ENCODE data around the gene MARK1.

The MARK1 gene

GRCh38 chr1:220527908-220528678 is at the start of gene MARK1:
MARK1 (plus strand) TSS chr1:220528136; CDS start chr1:220528823, 687 bp downstream.
- no peak for DNase-seq

- no peak for DNase-seq
Measured at GRCh38 chr1:220483700-220484099, 44.2 kb upstream of the MARK1 start.

- DNase-seq: no peak
Measured at GRCh38 chr1:220484135-220484534, 43.8 kb upstream of the MARK1 start.

GRCh38 chr1:220485131-220485530 is 42.8 kb upstream of the MARK1 start:
- DNase-seq: no peak

- no peak for DNase-seq
Measured at GRCh38 chr1:220485791-220486190, 42.1 kb upstream of the MARK1 start.

GRCh38 chr1:220487297-220487820 is 40.6 kb upstream of the MARK1 start:
- DNase-seq: no peak

- no peak for DNase-seq
Measured at GRCh38 chr1:220491891-220492290, 36.0 kb upstream of the MARK1 start.

GRCh38 chr1:220497220-220497947 is 30.6 kb upstream of the MARK1 start:
- DNase-seq: no peak

- no peak for DNase-seq
Measured at GRCh38 chr1:220498188-220498587, 29.7 kb upstream of the MARK1 start.

- DNase-seq: no peak
Measured at GRCh38 chr1:220500372-220500771, 27.6 kb upstream of the MARK1 start.

- no peak for DNase-seq
Measured at GRCh38 chr1:220504329-220504728, 23.6 kb upstream of the MARK1 start.

- DNase-seq: no peak
Measured at GRCh38 chr1:220507085-220507484, 20.9 kb upstream of the MARK1 start.

GRCh38 chr1:220511179-220511578 is 16.8 kb upstream of the MARK1 start:
- no peak for DNase-seq

GRCh38 chr1:220511785-220512184 is 16.2 kb upstream of the MARK1 start:
- no peak for DNase-seq

GRCh38 chr1:220513834-220514233 is 14.1 kb upstream of the MARK1 start:
- no peak for DNase-seq

GRCh38 chr1:220514256-220514655 is 13.7 kb upstream of the MARK1 start:
- DNase-seq: no peak

GRCh38 chr1:220516014-220516721 is 11.8 kb upstream of the MARK1 start:
- DNase-seq: no peak

GRCh38 chr1:220516722-220517042 is 11.3 kb upstream of the MARK1 start:
- DNase-seq: no peak

GRCh38 chr1:220521778-220522177 is 6.2 kb upstream of the MARK1 start:
- no peak for DNase-seq

- no peak for DNase-seq
Measured at GRCh38 chr1:220526294-220526693, 1.6 kb upstream of the MARK1 start.

GRCh38 chr1:220527279-220527907 is 543 bp upstream of the MARK1 start:
- no peak for DNase-seq

GRCh38 chr1:220528679-220529501 is 954 bp downstream of the MARK1 start:
- DNase-seq: no peak

Data from activated naive CD4-positive, alpha-beta T cell (primary cell).